ENCODE results near the gene FGFRL1. TPM values are rescaled to one million over a fixed set of nuclear protein-coding genes. Genes with fewer than 3 reads are reported as not detected.

The FGFRL1 gene
- total RNA-seq, 1 donor = 8.6 TPM

GRCh38 chr4:1023075-1023640 lies 11.7 kb downstream of the FGFRL1 start:
- TF ChIP-seq CTCF (IDR thresholded peaks at IDR 0.05; ENCODE audit: insufficient read depth, low read depth, low read length) = no peak
- no peak overlapping the region for H3K4me3 ChIP-seq (ENCODE audit: low read depth, low read length)

GRCh38 chr4:1023895-1024740 lies 12.7 kb downstream of the FGFRL1 start:
- no peak overlapping the region for H3K4me3 ChIP-seq (ENCODE audit: low read depth, low read length)
- DNase-seq (ENCODE audit: low read depth) = no peak
- TF ChIP-seq CTCF (IDR thresholded peaks at IDR 0.05; ENCODE audit: insufficient read depth, low read depth, low read length) = no peak

More at GRCh38 chr4:1023075-1023640, 11.7 kb downstream of the FGFRL1 start:
- no peak for DNase-seq (ENCODE audit: low read depth)

GRCh38 chr4:1024882-1025545 lies 13.6 kb downstream of the FGFRL1 start:
- no peak for DNase-seq (ENCODE audit: low read depth)
- H3K4me3 ChIP-seq (ENCODE audit: low read depth, low read length) = no peak overlapping the region
- no peak for TF ChIP-seq CTCF (IDR thresholded peaks at IDR 0.05; ENCODE audit: insufficient read depth, low read depth, low read length)

GRCh38 chr4:1026115-1026514 lies 14.7 kb downstream of the FGFRL1 start:
- H3K4me3 ChIP-seq (ENCODE audit: low read depth, low read length) = no peak overlapping the region
- no peak for TF ChIP-seq CTCF (IDR thresholded peaks at IDR 0.05; ENCODE audit: insufficient read depth, low read depth, low read length)
- DNase-seq (ENCODE audit: low read depth) = no peak

GRCh38 chr4:1027219-1027914 lies 15.9 kb downstream of the FGFRL1 start:
- TF ChIP-seq CTCF (IDR thresholded peaks at IDR 0.05; ENCODE audit: insufficient read depth, low read depth, low read length) = no peak
- H3K4me3 ChIP-seq (ENCODE audit: low read depth, low read length) = no peak overlapping the region
- DNase-seq (ENCODE audit: low read depth) = no peak

GRCh38 chr4:1027915-1028238 lies 16.5 kb downstream of the FGFRL1 start:
- no peak for TF ChIP-seq CTCF (IDR thresholded peaks at IDR 0.05; ENCODE audit: insufficient read depth, low read depth, low read length)
- no peak overlapping the region for H3K4me3 ChIP-seq (ENCODE audit: low read depth, low read length)
- no peak for DNase-seq (ENCODE audit: low read depth)
